D341Med (cell line): ENCODE data around the gene ZNF718.
"Not testable (repeated sequence)": the region's sequence is repeated elsewhere in the genome, so short reads cannot be mapped to it uniquely, and the experiment has no call there.

ENCODE experiments used
- DNase-seq: peaks from one replicate; pipeline ENCODE4 v3.0.0; 2012; ENCODE audit warnings: low spot score

The ZNF718 gene

DNA sequence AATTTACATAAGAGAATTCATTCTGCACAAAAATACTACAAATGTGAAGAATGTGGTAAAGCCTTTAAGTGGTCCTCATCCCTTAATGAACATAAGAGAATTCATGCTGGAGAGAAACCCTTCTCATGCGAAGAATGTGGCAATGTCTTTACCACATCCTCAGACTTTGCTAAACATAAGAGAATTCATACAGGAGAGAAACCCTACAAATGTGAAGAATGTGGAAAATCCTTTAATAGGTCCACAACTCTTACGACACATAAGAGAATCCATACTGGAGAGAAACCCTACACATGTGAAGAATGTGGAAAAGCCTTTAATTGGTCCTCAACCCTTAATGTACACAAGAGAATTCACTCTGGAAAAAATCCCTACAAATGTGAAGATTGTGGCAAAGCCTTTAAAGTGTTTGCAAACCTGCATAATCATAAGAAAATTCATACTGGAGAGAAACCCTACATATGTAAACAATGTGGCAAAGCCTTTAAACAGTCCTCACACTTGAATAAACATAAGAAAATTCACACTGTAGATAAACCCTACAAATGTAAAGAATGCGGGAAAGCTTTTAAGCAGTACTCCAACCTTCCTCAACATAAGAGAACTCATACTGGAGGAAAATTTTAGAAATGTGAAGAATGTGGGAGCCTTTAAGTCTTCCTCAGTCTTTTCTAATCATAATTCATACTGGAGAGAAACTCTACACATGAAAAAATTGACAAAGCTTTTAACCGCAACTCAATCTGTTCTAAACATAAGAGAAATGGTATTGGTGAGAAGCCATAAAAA is 37.4 kb downstream of the ZNF718 start:
- DNase-seq, result no peak

GRCh38 chr4:169640-170039 is 45.3 kb downstream of the ZNF718 start:
- DNase-seq, result not testable (repeated sequence)

DNA sequence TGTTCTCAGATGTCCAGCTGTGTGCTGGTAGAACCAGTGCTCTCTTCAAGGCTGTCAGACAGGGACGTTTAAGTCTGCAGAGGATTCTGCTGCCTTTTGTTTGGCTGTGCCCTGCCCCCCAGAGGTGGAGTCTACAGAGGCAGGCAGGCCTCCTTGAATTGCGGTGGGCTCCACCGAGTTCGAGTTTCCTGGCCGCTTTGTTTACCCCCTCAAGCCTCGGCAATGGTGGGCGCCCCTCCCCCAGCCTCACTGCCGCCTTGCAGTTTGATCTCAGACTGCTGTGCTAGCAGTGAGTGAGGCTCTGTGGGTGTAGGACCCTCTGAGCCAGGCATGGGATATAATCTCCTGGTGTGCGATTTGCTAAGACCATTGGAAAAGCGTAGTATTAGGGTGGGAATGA is 47.0 kb downstream of the ZNF718 start:
- not testable (repeated sequence) for DNase-seq

- DNase-seq, result no peak
Observed at GRCh38 chr4:173666-174314, 49.5 kb downstream of the ZNF718 start.

DNA sequence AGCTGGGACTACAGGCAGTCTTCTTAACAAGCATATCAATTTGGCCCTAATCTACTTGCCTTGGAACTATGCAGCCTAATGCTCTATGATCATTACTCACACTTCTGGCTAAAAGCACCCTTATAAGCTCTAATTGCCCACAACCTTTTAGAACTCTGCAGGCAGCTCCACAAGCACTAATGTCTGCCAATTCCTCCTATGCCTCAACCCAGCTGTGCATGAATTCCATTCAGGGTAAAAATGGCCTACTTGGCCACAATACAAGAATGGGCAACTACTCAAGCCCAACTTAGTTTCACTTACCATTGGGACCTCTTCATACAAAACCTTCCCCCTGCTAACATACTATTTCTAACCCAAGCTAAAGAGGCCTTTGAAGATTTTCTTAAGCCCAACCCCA is 51.7 kb downstream of the ZNF718 start:
- DNase-seq, result no peak

GRCh38 chr4:176995-177394 is 52.7 kb downstream of the ZNF718 start:
- no peak for DNase-seq

DNA sequence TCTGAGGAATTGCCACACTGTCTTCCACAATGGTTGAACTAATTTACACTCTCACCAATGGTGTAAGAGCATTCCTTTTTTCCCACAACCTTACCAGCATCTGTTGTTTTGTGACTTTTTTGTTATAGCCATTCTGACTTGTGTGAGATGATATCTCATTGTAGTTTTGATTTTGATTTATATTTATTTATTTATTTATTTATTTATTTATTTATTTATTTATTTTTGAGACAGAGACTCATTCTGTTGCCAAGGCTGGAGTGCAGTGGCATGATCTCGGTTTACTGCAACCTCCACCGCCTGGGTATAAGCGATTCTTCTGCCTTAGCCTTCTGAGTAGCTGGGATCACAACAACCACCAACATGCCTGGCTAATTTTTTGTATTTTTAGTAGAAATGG is 57.9 kb downstream of the ZNF718 start:
- DNase-seq, result not testable (repeated sequence)

- DNase-seq, result no peak
Observed at GRCh38 chr4:188091-188490, 63.8 kb downstream of the ZNF718 start.

- DNase-seq, result not testable (repeated sequence)
Observed at GRCh38 chr4:195159-195558, 70.9 kb downstream of the ZNF718 start.

DNA sequence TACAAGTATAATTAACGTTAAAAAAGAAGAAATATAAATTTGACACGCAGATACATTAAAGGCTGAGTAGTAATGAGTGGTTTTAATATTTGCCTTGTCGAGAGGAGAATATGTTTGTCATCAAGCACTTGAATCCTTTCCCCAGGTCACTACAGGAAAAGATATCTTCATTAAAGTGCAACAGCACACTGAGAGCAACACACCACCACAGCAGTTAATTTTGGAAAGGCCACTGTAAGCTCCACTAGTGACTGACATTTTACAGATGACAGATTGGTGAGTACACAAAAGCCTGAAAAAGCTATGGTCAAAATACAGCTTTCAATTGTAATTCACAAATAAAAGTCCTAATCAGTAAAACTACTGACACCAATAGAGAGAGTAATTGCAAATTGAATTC is 76.6 kb downstream of the ZNF718 start:
- no peak for DNase-seq

- not testable (repeated sequence) for DNase-seq
Observed at GRCh38 chr4:202822-203221, 78.5 kb downstream of the ZNF718 start.

- DNase-seq, result no peak
Observed at GRCh38 chr4:205097-205756, 80.9 kb downstream of the ZNF718 start.

GRCh38 chr4:206054-206453 is 81.8 kb downstream of the ZNF718 start:
- no peak for DNase-seq

DNA sequence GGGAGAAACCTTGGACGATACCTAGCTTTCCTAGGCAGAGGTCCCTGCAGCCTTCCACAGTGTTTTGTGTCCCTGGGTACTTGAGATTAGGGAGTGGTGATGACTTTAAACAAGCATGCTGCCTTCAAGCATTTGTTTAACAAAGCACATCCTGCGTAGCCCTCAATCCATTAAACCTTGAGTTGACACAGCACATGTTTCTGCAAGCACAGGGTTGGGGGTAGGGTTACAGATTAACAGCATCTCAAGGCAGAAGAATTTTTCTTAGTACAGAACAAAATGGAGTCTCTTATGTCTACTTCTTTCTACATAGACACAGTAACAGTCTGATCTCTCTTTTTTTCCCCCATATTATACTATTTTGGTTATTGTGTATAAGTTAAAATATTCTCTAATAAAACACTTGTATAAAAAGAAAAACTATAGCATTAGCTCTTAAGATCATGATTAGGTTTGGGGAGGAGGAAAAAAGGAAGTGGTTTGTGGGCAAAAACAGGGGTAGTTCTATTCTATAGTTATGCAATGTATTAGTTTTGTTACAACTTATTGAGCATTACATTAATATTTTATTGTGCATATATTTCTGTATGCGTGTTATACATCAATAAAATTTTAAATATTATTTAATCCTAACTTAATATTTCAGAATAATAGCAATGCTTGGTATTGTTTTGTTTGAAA is 84.3 kb downstream of the ZNF718 start:
- not testable (repeated sequence) for DNase-seq

GRCh38 chr4:211033-211511 is 86.8 kb downstream of the ZNF718 start:
- no peak for DNase-seq

- DNase-seq, result no peak
Observed at GRCh38 chr4:212438-213188, 88.3 kb downstream of the ZNF718 start.

DNA sequence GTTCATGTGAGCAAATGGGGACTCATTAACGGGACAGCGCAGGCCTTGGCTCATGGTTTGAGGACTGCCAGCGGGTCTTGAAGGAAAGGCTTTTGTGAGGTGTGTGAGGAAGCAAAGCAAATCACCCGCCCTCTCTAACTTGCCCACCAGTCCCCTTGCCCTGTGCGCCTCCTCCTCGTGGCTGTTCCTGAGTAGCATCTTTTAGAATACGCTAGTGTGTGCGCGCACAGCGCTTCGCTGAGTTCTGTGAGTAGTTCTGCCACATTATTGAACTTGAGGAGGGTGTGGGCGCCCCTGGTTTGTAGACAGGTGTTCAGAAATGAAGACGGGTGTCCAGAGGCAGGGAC is 88.9 kb downstream of the ZNF718 start:
- DNase-seq, result not testable (repeated sequence)
